CD4-positive, alpha-beta memory T cell (primary cell): ENCODE measurements around the gene SMPDL3A. TPM values are rescaled to one million over a fixed set of nuclear protein-coding genes. Genes with fewer than 3 reads are reported as not detected.

Source experiments
- CTCF ChIA-PET: fragments of 350-600 bp; sonication (Branson Sonifier 250); formaldehyde crosslinking; loops from one replicate; lab custom pipeline; 2021; ENCODE audit warnings: inconsistent platforms; ENCODE audit not compliant: partially characterized antibody; lab: Charles Lee
- POLR2A ChIA-PET: fragments of 350-600 bp; sonication (Branson Sonifier 250); formaldehyde crosslinking; loops from one replicate; lab custom pipeline; 2021; ENCODE audit not compliant: partially characterized antibody; lab: Charles Lee
- DNase-seq, 5 donors: peaks; one replicate each; pipeline versions ENCODE4 v3.0.0 to v3.0.0-alpha.2; 2020 to 2022; ENCODE audit warnings: mixed read lengths in 1 of 5
- H3K27ac ChIP-seq: one replicate; pipeline ENCODE4 v1.7.0; 2013; ENCODE audit warnings: low read depth, low read length
- H3K27me3 ChIP-seq: 2 replicates; pipeline ENCODE4 v1.7.0; 2013; ENCODE audit warnings: mild to moderate bottlenecking, low read length, moderate library complexity; ENCODE audit not compliant: insufficient read depth
- H3K36me3 ChIP-seq: 2 replicates; pipeline ENCODE4 v1.7.0; 2013; ENCODE audit warnings: mild to moderate bottlenecking, low read length, moderate library complexity; ENCODE audit not compliant: insufficient read depth
- H3K4me1 ChIP-seq: 2 replicates; pipeline ENCODE4 v1.7.0; 2013; ENCODE audit warnings: mild to moderate bottlenecking, low read length, moderate library complexity; ENCODE audit not compliant: insufficient read depth
- H3K4me3 ChIP-seq, 2 donors: one replicate each; pipeline ENCODE4 v1.7.0; 2013; ENCODE audit warnings: low read length in 2 of 2, mild to moderate bottlenecking in 1 of 2
- H3K9me3 ChIP-seq, 2 donors: one replicate each; pipeline ENCODE4 v1.7.0; 2013; ENCODE audit warnings: low read length in 2 of 2, control low read depth in 1 of 2; ENCODE audit not compliant: control insufficient read depth in 1 of 2
- H3K27ac Mint-ChIP-seq, 7 donors: one replicate each; pipeline ENCODE4 v1.8.0; 2020 to 2021; ENCODE audit warnings: mixed read lengths in 7 of 7, mild to moderate bottlenecking in 6 of 7, inconsistent platforms in 3 of 7, moderate library complexity in 3 of 7
- H3K27me3 Mint-ChIP-seq, 2 donors: one replicate each; pipeline ENCODE4 v1.8.0; 2020 to 2021; ENCODE audit warnings: mixed read lengths in 2 of 2
- H3K36me3 Mint-ChIP-seq, 2 donors: one replicate each; pipeline ENCODE4 v1.8.0; 2020 to 2021; ENCODE audit warnings: mixed read lengths in 2 of 2, inconsistent platforms in 1 of 2, mild to moderate bottlenecking in 1 of 2
- H3K4me1 Mint-ChIP-seq, 4 donors: one replicate each; pipeline ENCODE4 v1.8.0; 2020 to 2021; ENCODE audit warnings: mixed read lengths in 4 of 4, mild to moderate bottlenecking in 1 of 4
- H3K4me3 Mint-ChIP-seq, 8 donors: one replicate each; pipeline ENCODE4 v1.8.0; 2020 to 2021; ENCODE audit warnings: mixed read lengths in 8 of 8, mild to moderate bottlenecking in 7 of 8, moderate library complexity in 6 of 8, inconsistent platforms in 3 of 8
- H3K9me3 Mint-ChIP-seq, 8 donors: one replicate each; pipeline ENCODE4 v1.8.0; 2020 to 2021; ENCODE audit warnings: mixed read lengths in 8 of 8, mild to moderate bottlenecking in 5 of 8, inconsistent platforms in 3 of 8, moderate library complexity in 1 of 8
- intact Hi-C: fragments of 100-400 bp; cut with micrococcal nuclease; formaldehyde crosslinking; loops from one replicate; pipeline ENCODE4 v1.15.1; 2023
- polyA plus RNA-seq, 2 donors: library from polyadenylated mRNA; unstranded; fragments of 300-500 nt; fragmentation: Illumina TruSeq; gene quantifications; one replicate each; pipeline ENCODE4 v1.2.3, GENCODE V29; 2021
- total RNA-seq, 2 experiments: library from RNA; stranded (reverse); gene quantifications; one replicate each; pipeline ENCODE4 v1.2.3, GENCODE V29; 2021

SMPDL3A gene
- total and polyA plus RNA-seq, 4 experiments from 2014 or later = not detected

- no peaks in the 10 kb centered on the region for H3K4me1 Mint-ChIP-seq
- POLR2A ChIA-PET = no interaction called here
- H3K36me3 ChIP-seq = no peaks in the 10 kb centered on the region
- peaks cover 0 to 1% of the 10 kb centered on the region in 2 donors for H3K27me3 Mint-ChIP-seq
- intact Hi-C loops = no loop called here
- H3K4me3 ChIP-seq = no peak overlapping the region
- no peak overlapping the region for H3K4me3 Mint-ChIP-seq
- no peaks in the 10 kb centered on the region for H3K27me3 ChIP-seq
- H3K9me3 ChIP-seq = no peaks in the 10 kb centered on the region
- no peaks in the 10 kb centered on the region for H3K4me1 ChIP-seq
- CTCF ChIA-PET = no interaction called here
- H3K36me3 Mint-ChIP-seq = no peaks in the 10 kb centered on the region
- no peak overlapping the region for H3K27ac Mint-ChIP-seq
- no peak overlapping the region for H3K27ac ChIP-seq
- no peak for DNase-seq
- peaks cover 0 to 4% (median 0%) of the 10 kb centered on the region in 8 donors for H3K9me3 Mint-ChIP-seq
Measured at GRCh38 chr6:122778302-122778701, 10.8 kb upstream of the SMPDL3A start.

- no peak overlapping the region for H3K27ac ChIP-seq
- no peaks in the 10 kb centered on the region for H3K27me3 ChIP-seq
- DNase-seq = no peak
- H3K9me3 ChIP-seq = no peaks in the 10 kb centered on the region
- no peak overlapping the region for H3K4me3 ChIP-seq
- Mint-ChIP-seq H3K9me3 (peaks cover 0 to 4% (median 0%) of the 10 kb centered on the region in 8 donors), H3K36me3 (no peaks in the 10 kb centered on the region), H3K4me1 (no peaks in the 10 kb centered on the region), H3K27me3 (peaks cover 3% of the 10 kb centered on the region in 2 donors), H3K27ac (no peak overlapping the region), H3K4me3 (no peak overlapping the region)
- H3K36me3 ChIP-seq = no peaks in the 10 kb centered on the region
- intact Hi-C loops = no loop called here
- ChIA-PET POLR2A (no interaction called here), CTCF (no interaction called here)
- H3K4me1 ChIP-seq = no peaks in the 10 kb centered on the region
Measured at GRCh38 chr6:122778985-122779661, 9.9 kb upstream of the SMPDL3A start.

GRCh38 chr6:122779667-122780066 lies 9.4 kb upstream of the SMPDL3A start, which contains the start of gene FABP7:
TSS of gene FABP7 (plus strand) at chr6:122779716. CDS start at chr6:122779795, 79 bp downstream.
- Histone ChIP-seq H3K27ac (no peak within 1 kb of the TSS), H3K4me3 (no peak within 1 kb of the TSS), H3K9me3 (no peaks in the 10 kb centered on the region), H3K27me3 (no peaks in the 10 kb centered on the region), H3K4me1 (no peaks in the 10 kb centered on the region), H3K36me3 (no peaks in the 10 kb centered on the region)
- no peak for DNase-seq
- H3K4me3 Mint-ChIP-seq = no peak within 1 kb of the TSS
- H3K27ac Mint-ChIP-seq = no peak within 1 kb of the TSS
- intact Hi-C loops = no loop called here
- H3K4me1 Mint-ChIP-seq = no peaks in the 10 kb centered on the region
- peaks cover 0 to 4% (median 0%) of the 10 kb centered on the region in 8 donors for H3K9me3 Mint-ChIP-seq
- ChIA-PET CTCF (no interaction called here), POLR2A (no interaction called here)
- peaks cover 3% of the 10 kb centered on the region in 2 donors for H3K27me3 Mint-ChIP-seq
- H3K36me3 Mint-ChIP-seq = no peaks in the 10 kb centered on the region

GRCh38 chr6:122780114-122780513 lies 8.9 kb upstream of the SMPDL3A start:
- Histone ChIP-seq H3K36me3 (no peaks in the 10 kb centered on the region), H3K4me3 (no peak overlapping the region), H3K9me3 (no peaks in the 10 kb centered on the region), H3K27me3 (no peaks in the 10 kb centered on the region), H3K27ac (no peak overlapping the region), H3K4me1 (no peaks in the 10 kb centered on the region)
- Mint-ChIP-seq H3K9me3 (peaks cover 0 to 4% (median 0%) of the 10 kb centered on the region in 8 donors), H3K4me1 (no peaks in the 10 kb centered on the region), H3K27ac (no peak overlapping the region), H3K27me3 (peaks cover 3% of the 10 kb centered on the region in 2 donors), H3K4me3 (no peak overlapping the region), H3K36me3 (no peaks in the 10 kb centered on the region)
- POLR2A ChIA-PET = no interaction called here
- CTCF ChIA-PET = no interaction called here
- intact Hi-C loops = no loop called here
- no peak for DNase-seq

GRCh38 chr6:122781716-122782115 lies 7.3 kb upstream of the SMPDL3A start:
- Mint-ChIP-seq H3K4me1 (no peaks in the 10 kb centered on the region), H3K27me3 (peaks cover 3 to 7% of the 10 kb centered on the region in 2 donors), H3K4me3 (no peak overlapping the region), H3K27ac (no peak overlapping the region), H3K36me3 (no peaks in the 10 kb centered on the region), H3K9me3 (no peaks in the 10 kb centered on the region)
- no peak overlapping the region for H3K27ac ChIP-seq
- intact Hi-C loops = no loop called here
- H3K4me3 ChIP-seq = no peak overlapping the region
- no peaks in the 10 kb centered on the region for H3K4me1 ChIP-seq
- CTCF ChIA-PET = no interaction called here
- POLR2A ChIA-PET = no interaction called here
- H3K27me3 ChIP-seq = no peaks in the 10 kb centered on the region
- no peaks in the 10 kb centered on the region for H3K36me3 ChIP-seq
- H3K9me3 ChIP-seq = no peaks in the 10 kb centered on the region
- no peak for DNase-seq

GRCh38 chr6:122783401-122783800 lies 5.7 kb upstream of the SMPDL3A start:
- Mint-ChIP-seq H3K27me3 (peaks cover 13% of the 10 kb centered on the region in 2 donors), H3K36me3 (no peaks in the 10 kb centered on the region), H3K4me3 (no peak overlapping the region), H3K27ac (no peak overlapping the region), H3K4me1 (no peaks in the 10 kb centered on the region), H3K9me3 (no peaks in the 10 kb centered on the region)
- Histone ChIP-seq H3K4me3 (no peak overlapping the region), H3K36me3 (no peaks in the 10 kb centered on the region), H3K27me3 (no peaks in the 10 kb centered on the region), H3K9me3 (no peaks in the 10 kb centered on the region), H3K27ac (no peak overlapping the region), H3K4me1 (no peaks in the 10 kb centered on the region)
- ChIA-PET POLR2A (no interaction called here), CTCF (no interaction called here)
- intact Hi-C loops = no loop called here
- DNase-seq = no peak

- ChIA-PET POLR2A (no interaction called here), CTCF (no interaction called here)
- intact Hi-C loops = no loop called here
- no peak overlapping the region for H3K27ac ChIP-seq
- no peak overlapping the region for H3K4me3 ChIP-seq
- no peaks in the 10 kb centered on the region for H3K9me3 ChIP-seq
- H3K4me1 ChIP-seq = no peaks in the 10 kb centered on the region
- Mint-ChIP-seq H3K27me3 (peaks cover 30 to 31% of the 10 kb centered on the region in 2 donors), H3K4me1 (peaks cover 5 to 18% (median 14%) of the 10 kb centered on the region in 4 donors), H3K9me3 (peaks cover 0 to 4% (median 0%) of the 10 kb centered on the region in 8 donors), H3K36me3 (no peaks in the 10 kb centered on the region), H3K27ac (no peak overlapping the region), H3K4me3 (no peak overlapping the region)
- H3K27me3 ChIP-seq = peaks cover 5% of the 10 kb centered on the region
- H3K36me3 ChIP-seq = no peaks in the 10 kb centered on the region
- DNase-seq = no peak
Measured at GRCh38 chr6:122785891-122786290, 3.2 kb upstream of the SMPDL3A start.
